ENCODE measurements around the gene CCDC169. TPM values are rescaled to one million over a fixed set of nuclear protein-coding genes. Genes with fewer than 3 reads are reported as not detected.

CCDC169 gene
- total and polyA plus RNA-seq, 2 experiments from 2014 or later, result 1.9 to 7.7 TPM

DNA sequence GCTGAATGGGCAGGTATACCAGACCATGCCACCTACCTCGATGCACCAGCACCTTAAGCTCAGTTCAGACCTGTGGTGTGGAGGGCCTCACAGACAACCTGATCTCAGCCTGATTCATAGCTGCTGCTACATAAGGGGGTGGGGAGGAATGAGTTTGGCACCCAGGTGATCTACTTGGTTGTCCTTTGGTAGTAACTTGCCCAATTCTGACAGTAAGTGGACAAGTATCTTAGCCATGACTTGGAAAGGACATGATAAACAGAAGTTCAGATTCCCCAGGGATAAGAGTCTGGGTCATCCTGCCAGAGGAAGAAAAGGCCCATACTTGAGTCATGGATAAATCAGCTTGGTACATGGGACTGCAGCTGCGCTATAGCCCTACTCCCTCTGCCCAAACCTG lies 54.9 kb downstream of the CCDC169 start:
- DNase-seq (ENCODE audit: low spot score), result no peak
- Histone ChIP-seq H3K27me3 (no peaks in the 10 kb centered on the region), H3K4me2 (no peak overlapping the region), H2AFZ (no peak overlapping the region), H3K4me3 (no peak overlapping the region), H3K36me3 (replicated peaks; ENCODE audit: insufficient read depth, low read depth) (no peaks in the 10 kb centered on the region), H3K79me2 (no peaks in the 10 kb centered on the region), H3K4me1 (ENCODE audit: insufficient read depth) (no peaks in the 10 kb centered on the region), H3K9me3 (ENCODE audit: low read depth) (no peaks in the 10 kb centered on the region), H3K27ac (no peak overlapping the region), H3K9me2 (replicated peaks; ENCODE audit: insufficient read depth) (no peaks in the 10 kb centered on the region), H4K20me1 (ENCODE audit: insufficient read depth, poor library complexity, severe bottlenecking) (no peaks in the 10 kb centered on the region)
- 92% methylated on average over 2 of the region's 2 CpGs for WGBS (ENCODE audit: low lambda C conversion rate, missing lambda C conversion rate)
- no peak for TF ChIP-seq EZH2phosphoT487 (IDR thresholded peaks at IDR 0.05; ENCODE audit: low read depth, severe bottlenecking, unreplicated experiment)

DNA sequence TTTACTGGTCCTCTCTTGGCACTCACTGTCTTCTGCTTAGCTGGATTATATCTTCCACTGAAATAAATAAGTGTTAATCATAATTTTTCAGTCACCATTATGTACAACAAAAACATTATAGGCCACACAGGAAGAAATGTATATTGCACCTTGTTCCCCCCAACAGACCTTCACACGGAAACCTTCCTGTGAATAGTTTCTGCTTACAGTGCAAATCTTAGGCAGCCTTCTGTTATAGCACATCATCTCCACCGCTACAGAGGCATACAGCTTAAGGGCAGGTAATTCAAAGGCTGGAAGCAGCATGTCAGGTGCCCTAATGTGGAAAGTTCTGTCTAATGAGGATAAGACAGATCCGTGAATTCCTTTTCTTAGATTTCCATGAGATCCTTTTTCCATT lies 66.4 kb downstream of the CCDC169 start:
- 59% methylated on average over 3 of the region's 3 CpGs for WGBS (ENCODE audit: low lambda C conversion rate, missing lambda C conversion rate)
- Histone ChIP-seq H3K4me1 (ENCODE audit: insufficient read depth) (no peaks in the 10 kb centered on the region), H3K9me3 (ENCODE audit: low read depth) (peaks cover 6% of the 10 kb centered on the region), H3K79me2 (no peaks in the 10 kb centered on the region), H3K4me3 (no peak overlapping the region), H4K20me1 (ENCODE audit: insufficient read depth, poor library complexity, severe bottlenecking) (no peaks in the 10 kb centered on the region), H3K36me3 (replicated peaks; ENCODE audit: insufficient read depth, low read depth) (no peaks in the 10 kb centered on the region), H3K27ac (no peak overlapping the region), H3K9me2 (replicated peaks; ENCODE audit: insufficient read depth) (no peaks in the 10 kb centered on the region), H3K27me3 (no peaks in the 10 kb centered on the region), H3K4me2 (no peak overlapping the region), H2AFZ (no peak overlapping the region)
- no peak for DNase-seq (ENCODE audit: low spot score)
- TF ChIP-seq EZH2phosphoT487 (IDR thresholded peaks at IDR 0.05; ENCODE audit: low read depth, severe bottlenecking, unreplicated experiment) (no peak), CTCF (IDR thresholded peaks at IDR 0.05; ENCODE audit: poor library complexity) (no peak), EZH2 (IDR thresholded peaks at IDR 0.05; ENCODE audit: borderline replicate concordance) (no peak)

DNA sequence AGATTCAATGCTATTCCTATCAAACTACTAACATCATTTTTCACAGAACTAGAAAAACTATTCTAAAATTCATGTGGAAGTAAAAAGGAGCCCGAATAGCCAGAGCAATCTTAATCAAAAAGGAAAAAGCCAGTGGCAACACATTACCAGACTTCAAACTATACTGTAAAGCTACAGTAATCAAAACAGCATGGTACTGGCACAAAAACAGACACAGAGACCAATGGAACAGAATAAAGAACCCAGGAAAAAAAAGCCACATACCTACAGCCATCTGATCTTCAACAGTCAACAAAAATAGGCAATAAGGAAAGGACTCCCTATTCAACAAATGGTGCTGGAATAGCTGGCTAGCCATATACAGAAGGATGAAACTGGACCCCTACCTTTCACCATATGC lies 72.9 kb downstream of the CCDC169 start:
- no peak overlapping the region for H3K4me2 ChIP-seq

GRCh38 chr13:36219883-36220282 lies 77.7 kb downstream of the CCDC169 start:
- H3K4me2 ChIP-seq, result no peak overlapping the region
- no peak overlapping the region for H3K27ac ChIP-seq
- no peak for DNase-seq (ENCODE audit: low spot score)
- no peaks in the 10 kb centered on the region for H3K9me3 ChIP-seq (ENCODE audit: low read depth)
- H4K20me1 ChIP-seq (ENCODE audit: insufficient read depth, poor library complexity, severe bottlenecking), result no peaks in the 10 kb centered on the region
- no peaks in the 10 kb centered on the region for H3K27me3 ChIP-seq
- no peak for TF ChIP-seq CTCF (IDR thresholded peaks at IDR 0.05; ENCODE audit: poor library complexity)
- no peak for TF ChIP-seq EZH2 (IDR thresholded peaks at IDR 0.05; ENCODE audit: borderline replicate concordance)
- TF ChIP-seq EZH2phosphoT487 (IDR thresholded peaks at IDR 0.05; ENCODE audit: low read depth, severe bottlenecking, unreplicated experiment), result no peak
- H3K4me3 ChIP-seq, result no peak overlapping the region
- H3K79me2 ChIP-seq, result no peaks in the 10 kb centered on the region
- no peaks in the 10 kb centered on the region for H3K4me1 ChIP-seq (ENCODE audit: insufficient read depth)
- no peak overlapping the region for H2AFZ ChIP-seq
- H3K9me2 ChIP-seq (replicated peaks; ENCODE audit: insufficient read depth), result no peaks in the 10 kb centered on the region
- H3K36me3 ChIP-seq (replicated peaks; ENCODE audit: insufficient read depth, low read depth), result no peaks in the 10 kb centered on the region

More for the DNA sequence above, 72.9 kb downstream of the CCDC169 start:
- Histone ChIP-seq H3K27me3 (no peaks in the 10 kb centered on the region), H3K9me3 (ENCODE audit: low read depth) (no peaks in the 10 kb centered on the region), H3K4me3 (no peak overlapping the region), H2AFZ (no peak overlapping the region), H3K36me3 (replicated peaks; ENCODE audit: insufficient read depth, low read depth) (peaks cover 4% of the 10 kb centered on the region), H4K20me1 (ENCODE audit: insufficient read depth, poor library complexity, severe bottlenecking) (no peaks in the 10 kb centered on the region), H3K9me2 (replicated peaks; ENCODE audit: insufficient read depth) (no peaks in the 10 kb centered on the region), H3K4me1 (ENCODE audit: insufficient read depth) (no peaks in the 10 kb centered on the region), H3K79me2 (no peaks in the 10 kb centered on the region), H3K27ac (no peak overlapping the region)
- no peak for DNase-seq (ENCODE audit: low spot score)
- 86% methylated on average over 1 of the region's 1 CpG for WGBS (ENCODE audit: low lambda C conversion rate, missing lambda C conversion rate)
- no peak for TF ChIP-seq EZH2phosphoT487 (IDR thresholded peaks at IDR 0.05; ENCODE audit: low read depth, severe bottlenecking, unreplicated experiment)
- TF ChIP-seq CTCF (IDR thresholded peaks at IDR 0.05; ENCODE audit: poor library complexity), result no peak
- TF ChIP-seq EZH2 (IDR thresholded peaks at IDR 0.05; ENCODE audit: borderline replicate concordance), result no peak

Measured in hepatocyte (in vitro differentiated cells).